Ectodermal cell (in vitro differentiated cells): ENCODE measurements around the gene PID1.

ENCODE experiments used
- H3K27ac ChIP-seq: 2 replicates; pipeline ENCODE4 v1.7.0; 2013; ENCODE audit warnings: mild to moderate bottlenecking, low read depth, low read length; ENCODE audit not compliant: insufficient read depth, poor library complexity, severe bottlenecking
- H3K27me3 ChIP-seq: 2 replicates; pipeline ENCODE4 v1.7.0; 2013; ENCODE audit warnings: mild to moderate bottlenecking, low read length; ENCODE audit not compliant: insufficient read depth, control insufficient read depth, poor library complexity, severe bottlenecking
- H3K36me3 ChIP-seq: one replicate; pipeline ENCODE4 v1.7.0; 2013; ENCODE audit warnings: low read length; ENCODE audit not compliant: control insufficient read depth, insufficient read depth
- H3K4me1 ChIP-seq: one replicate; pipeline ENCODE4 v1.7.0; 2013; ENCODE audit warnings: low read length; ENCODE audit not compliant: control insufficient read depth, insufficient read depth
- H3K4me3 ChIP-seq: 2 replicates; pipeline ENCODE4 v1.7.0; 2013; ENCODE audit warnings: low read depth, low read length, control low read depth; ENCODE audit not compliant: insufficient read depth
- H3K9me3 ChIP-seq: 2 replicates; pipeline ENCODE4 v1.7.0; 2013; ENCODE audit warnings: mild to moderate bottlenecking, low read length, moderate library complexity; ENCODE audit not compliant: control insufficient read depth
- WGBS, 2 experiments: methylation state at CpG; one replicate each; pipeline ENCODE4 v1.1.7; 2013; ENCODE audit warnings: missing lambda C conversion rate in 2 of 2; 5-methylcytosine and 5-hydroxymethylcytosine counted together

Gene PID1

GRCh38 chr2:229109195-229109594 is 161.9 kb downstream of the PID1 start:
- WGBS, 2 experiments, result 96 to 97% methylated on average over 7 of the region's 7 CpGs
- Histone ChIP-seq H3K27me3 (no peaks in the 10 kb centered on the region), H3K9me3 (no peaks in the 10 kb centered on the region), H3K4me3 (no peak overlapping the region), H3K4me1 (no peaks in the 10 kb centered on the region), H3K36me3 (no peaks in the 10 kb centered on the region), H3K27ac (no peak overlapping the region)

GRCh38 chr2:229107601-229108000 is 163.5 kb downstream of the PID1 start:
- Histone ChIP-seq H3K27ac (no peak overlapping the region), H3K36me3 (no peaks in the 10 kb centered on the region), H3K9me3 (no peaks in the 10 kb centered on the region), H3K4me3 (no peak overlapping the region), H3K4me1 (no peaks in the 10 kb centered on the region), H3K27me3 (no peaks in the 10 kb centered on the region)
- 93 to 95% methylated on average over 7 of the region's 7 CpGs for WGBS, 2 experiments

GRCh38 chr2:229104974-229105387 is 166.1 kb downstream of the PID1 start:
- H3K4me1 ChIP-seq, result no peaks in the 10 kb centered on the region
- H3K4me3 ChIP-seq, result no peak overlapping the region
- no peaks in the 10 kb centered on the region for H3K27me3 ChIP-seq
- H3K36me3 ChIP-seq, result no peaks in the 10 kb centered on the region
- H3K9me3 ChIP-seq, result no peaks in the 10 kb centered on the region
- no peak overlapping the region for H3K27ac ChIP-seq
- WGBS, 2 experiments, result 88 to 94% methylated on average over 7 of the region's 7 CpGs

GRCh38 chr2:229104025-229104424 is 167.1 kb downstream of the PID1 start:
- no peak overlapping the region for H3K27ac ChIP-seq
- H3K36me3 ChIP-seq, result no peaks in the 10 kb centered on the region
- 93 to 100% methylated on average over 3 of the region's 3 CpGs for WGBS, 2 experiments
- H3K27me3 ChIP-seq, result no peaks in the 10 kb centered on the region
- H3K4me3 ChIP-seq, result no peak overlapping the region
- no peaks in the 10 kb centered on the region for H3K4me1 ChIP-seq
- H3K9me3 ChIP-seq, result no peaks in the 10 kb centered on the region

- Histone ChIP-seq H3K36me3 (no peaks in the 10 kb centered on the region), H3K27me3 (no peaks in the 10 kb centered on the region), H3K4me1 (no peaks in the 10 kb centered on the region), H3K27ac (no peak overlapping the region), H3K9me3 (no peaks in the 10 kb centered on the region), H3K4me3 (no peak overlapping the region)
- 96 to 100% methylated on average over 1 of the region's 1 CpG for WGBS, 2 experiments
These were observed 169.8 kb downstream of the PID1 start for GRCh38 chr2:229101314-229101713.

GRCh38 chr2:229099231-229099630 is 171.9 kb downstream of the PID1 start:
- Histone ChIP-seq H3K9me3 (no peaks in the 10 kb centered on the region), H3K36me3 (no peaks in the 10 kb centered on the region), H3K27me3 (no peaks in the 10 kb centered on the region), H3K4me1 (no peaks in the 10 kb centered on the region), H3K27ac (no peak overlapping the region), H3K4me3 (no peak overlapping the region)
- WGBS, 2 experiments, result 89 to 94% methylated on average over 1 of the region's 1 CpG

GRCh38 chr2:229098801-229099200 is 172.3 kb downstream of the PID1 start:
- H3K36me3 ChIP-seq, result no peaks in the 10 kb centered on the region
- H3K27me3 ChIP-seq, result no peaks in the 10 kb centered on the region

GRCh38 chr2:229096409-229097066 is 174.5 kb downstream of the PID1 start:
- no peaks in the 10 kb centered on the region for H3K36me3 ChIP-seq
- WGBS, 2 experiments, result 82 to 93% methylated on average over 2 to 4 of the region's 4 CpGs
- H3K27ac ChIP-seq, result no peak overlapping the region
- H3K4me1 ChIP-seq, result no peaks in the 10 kb centered on the region
- no peak overlapping the region for H3K4me3 ChIP-seq
- no peaks in the 10 kb centered on the region for H3K27me3 ChIP-seq
- no peaks in the 10 kb centered on the region for H3K9me3 ChIP-seq

More at GRCh38 chr2:229098801-229099200, 172.3 kb downstream of the PID1 start:
- Histone ChIP-seq H3K27ac (no peak overlapping the region), H3K4me3 (no peak overlapping the region), H3K9me3 (no peaks in the 10 kb centered on the region), H3K4me1 (no peaks in the 10 kb centered on the region)
- 85 to 95% methylated on average over 6 of the region's 6 CpGs for WGBS, 2 experiments

GRCh38 chr2:229095472-229095871 is 175.6 kb downstream of the PID1 start:
- Histone ChIP-seq H3K27me3 (no peaks in the 10 kb centered on the region), H3K36me3 (no peaks in the 10 kb centered on the region), H3K27ac (no peak overlapping the region), H3K4me3 (no peak overlapping the region), H3K9me3 (no peaks in the 10 kb centered on the region), H3K4me1 (no peaks in the 10 kb centered on the region)
- 83 to 100% methylated on average over 1 of the region's 1 CpG for WGBS, 2 experiments

GRCh38 chr2:229090225-229090624 is 180.9 kb downstream of the PID1 start:
- no peaks in the 10 kb centered on the region for H3K9me3 ChIP-seq
- H3K4me1 ChIP-seq, result no peaks in the 10 kb centered on the region
- no peak overlapping the region for H3K4me3 ChIP-seq
- H3K36me3 ChIP-seq, result no peaks in the 10 kb centered on the region
- 80 to 96% methylated on average over 1 of the region's 2 CpGs for WGBS, 2 experiments
- H3K27me3 ChIP-seq, result no peaks in the 10 kb centered on the region
- H3K27ac ChIP-seq, result no peak overlapping the region

- no peaks in the 10 kb centered on the region for H3K9me3 ChIP-seq
- no peaks in the 10 kb centered on the region for H3K4me1 ChIP-seq
- H3K27ac ChIP-seq, result no peak overlapping the region
- no peak overlapping the region for H3K4me3 ChIP-seq
- no peaks in the 10 kb centered on the region for H3K36me3 ChIP-seq
- WGBS, 2 experiments, result 95 to 96% methylated on average over 3 of the region's 3 CpGs
- no peaks in the 10 kb centered on the region for H3K27me3 ChIP-seq
These were observed 181.3 kb downstream of the PID1 start for GRCh38 chr2:229089776-229090175.
